GM18520 (cell line): ENCODE measurements around the gene FAM50A.
A peak's percentile ranks its signal among the peaks of the same experiment; 100 is the strongest.

ENCODE experiments used
- ATAC-seq: cut with Tn5 transposase; IDR thresholded peaks from one replicate; pipeline ENCODE4 v1.9.1; 2021; ENCODE audit not compliant: unreplicated experiment

Gene FAM50A

GRCh38 chrX:154463611-154464220 lies 19.8 kb downstream of the FAM50A start:
- ATAC-seq, result no peak

GRCh38 chrX:154464806-154465365 lies 20.9 kb downstream of the FAM50A start:
- no peak for ATAC-seq

DNA sequence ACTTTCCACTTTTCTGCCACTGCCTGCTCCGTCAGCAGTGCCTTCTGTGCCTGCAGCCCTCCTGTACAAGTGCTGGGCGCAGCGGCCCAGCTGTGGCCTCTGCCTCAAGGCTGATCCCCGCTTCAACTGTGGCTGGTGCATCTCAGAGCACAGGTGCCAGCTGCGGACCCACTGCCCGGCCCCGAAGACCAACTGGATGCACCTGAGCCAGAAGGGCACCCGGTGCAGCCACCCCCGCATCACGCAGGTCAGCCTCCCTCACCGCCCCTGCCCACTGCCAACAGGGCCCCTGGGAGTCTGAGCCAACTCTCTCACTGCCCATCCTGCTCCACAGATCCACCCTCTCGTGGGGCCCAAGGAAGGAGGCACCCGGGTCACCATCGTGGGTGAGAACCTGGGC lies 21.7 kb downstream of the FAM50A start:
- ATAC-seq, result no peak

- no peak for ATAC-seq
These were observed 22.1 kb downstream of the FAM50A start for GRCh38 chrX:154466036-154466435.

DNA sequence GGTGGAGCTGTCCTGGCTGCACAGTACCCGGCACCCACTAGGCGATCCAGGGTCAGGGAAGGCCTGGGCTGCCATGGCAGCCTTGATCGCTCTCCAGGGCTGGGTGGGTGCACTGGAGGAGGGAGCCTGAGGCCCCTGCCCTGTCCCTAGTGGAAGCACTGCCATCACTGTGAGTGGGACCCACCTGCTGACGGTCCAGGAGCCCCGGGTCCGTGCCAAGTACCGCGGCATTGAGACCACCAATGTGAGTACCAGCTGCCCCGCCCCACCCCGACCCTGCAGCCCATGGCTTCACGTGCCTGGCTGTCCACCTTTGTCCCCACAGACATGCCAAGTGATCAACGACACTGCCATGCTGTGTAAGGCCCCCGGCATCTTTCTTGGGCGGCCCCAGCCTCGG lies 23.0 kb downstream of the FAM50A start:
- ATAC-seq, result no peak

DNA sequence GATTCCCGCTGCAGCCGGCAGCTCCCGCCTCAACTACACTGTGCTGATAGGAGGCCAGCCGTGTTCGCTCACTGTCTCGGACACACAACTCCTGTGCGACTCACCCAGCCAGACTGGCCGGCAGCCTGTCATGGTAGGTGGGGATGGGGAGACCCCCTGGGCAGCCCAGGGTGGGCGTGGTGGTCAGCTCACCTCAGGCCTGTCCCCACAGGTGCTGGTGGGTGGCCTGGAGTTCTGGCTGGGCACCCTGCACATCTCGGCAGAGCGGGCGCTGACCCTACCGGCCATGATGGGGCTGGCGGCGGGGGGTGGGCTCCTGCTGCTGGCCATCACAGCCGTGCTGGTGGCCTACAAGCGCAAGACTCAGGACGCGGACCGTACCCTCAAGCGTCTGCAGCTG lies 23.6 kb downstream of the FAM50A start:
- ATAC-seq, result no peak

- no peak for ATAC-seq
These were observed 24.3 kb downstream of the FAM50A start for GRCh38 chrX:154468217-154468616.

- no peak for ATAC-seq
These were observed 25.2 kb downstream of the FAM50A start for GRCh38 chrX:154469114-154469513.

DNA sequence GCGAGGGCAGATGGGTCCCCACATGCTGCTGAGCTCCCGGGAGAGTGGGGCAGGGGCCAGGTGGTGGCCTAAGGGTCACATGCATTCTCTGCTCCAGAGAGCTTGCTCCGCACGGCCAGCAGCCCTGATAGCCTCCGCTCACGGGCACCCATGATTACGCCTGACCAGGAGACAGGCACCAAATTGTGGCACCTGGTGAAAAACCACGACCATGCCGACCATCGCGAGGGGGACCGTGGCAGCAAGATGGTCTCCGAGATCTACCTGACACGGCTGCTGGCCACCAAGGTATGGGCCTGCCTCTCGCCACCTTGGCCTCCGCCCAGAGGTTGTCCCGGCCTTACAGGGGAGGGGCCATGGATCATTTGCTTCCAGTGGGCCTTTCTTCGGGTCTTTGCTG lies 25.9 kb downstream of the FAM50A start:
- ATAC-seq, result no peak

DNA sequence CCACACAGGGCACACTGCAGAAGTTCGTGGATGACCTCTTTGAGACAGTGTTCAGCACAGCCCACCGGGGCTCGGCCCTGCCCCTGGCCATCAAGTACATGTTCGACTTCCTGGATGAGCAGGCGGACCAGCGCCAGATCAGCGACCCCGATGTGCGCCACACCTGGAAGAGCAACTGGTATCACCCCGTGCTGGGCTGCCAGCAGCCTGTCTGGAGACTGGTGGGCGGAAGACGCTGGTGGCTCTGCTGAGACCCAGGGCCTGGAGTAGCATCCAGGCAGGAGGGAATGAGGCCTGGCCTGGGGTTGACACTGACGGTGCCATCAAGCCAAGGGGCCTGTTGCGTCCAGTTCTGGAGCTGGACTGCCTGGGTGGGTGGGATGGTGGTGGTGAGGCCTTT lies 26.5 kb downstream of the FAM50A start:
- ATAC-seq, result no peak

GRCh38 chrX:154470914-154471568 lies 27.1 kb downstream of the FAM50A start:
- ATAC-seq, result no peak

DNA sequence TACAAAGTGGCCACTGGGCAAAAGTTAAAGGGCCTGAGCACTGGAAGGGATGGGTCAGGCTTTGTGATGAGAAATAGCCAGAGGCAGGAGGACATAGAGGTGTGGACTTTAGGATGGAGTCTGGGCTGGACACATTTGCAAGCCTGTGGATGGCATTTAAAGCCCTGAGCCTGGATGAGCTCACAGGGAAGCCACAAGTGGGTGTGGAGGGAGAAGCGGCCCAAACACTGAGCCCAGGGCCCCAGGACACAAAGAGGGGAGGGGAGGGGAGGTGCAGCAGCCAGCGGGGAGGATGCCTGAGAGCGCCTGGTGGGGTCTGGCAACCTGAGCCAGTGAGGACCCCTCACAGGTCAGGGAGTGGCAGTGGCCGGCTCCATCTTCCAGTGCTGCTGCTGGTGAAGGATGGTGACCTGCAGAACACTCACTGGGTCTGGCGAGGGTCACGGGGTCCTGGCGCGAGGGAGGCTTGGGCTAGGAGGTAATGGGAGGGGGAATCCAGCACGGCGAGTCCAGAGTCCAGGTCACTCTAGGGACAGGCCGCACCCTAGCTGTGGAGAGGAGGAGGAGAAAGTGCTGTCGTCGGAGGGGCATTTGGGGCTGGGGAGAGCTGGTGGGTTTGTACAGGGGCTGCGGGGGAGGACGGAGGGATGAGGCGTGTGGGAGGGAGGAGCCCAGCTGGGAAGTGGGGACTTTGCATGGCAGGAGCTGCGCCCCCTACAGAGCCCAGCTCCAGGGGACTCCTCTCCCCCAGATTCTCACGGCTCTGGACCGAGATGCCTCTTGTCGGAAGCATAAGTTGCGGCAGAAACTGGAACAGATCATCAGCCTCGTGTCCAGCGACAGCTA lies 28.1 kb downstream of the FAM50A start:
- ATAC-seq, result no peak

GRCh38 chrX:154472685-154473632 lies 29.0 kb downstream of the FAM50A start:
- ATAC-seq, result no peak

- ATAC-seq, result no peak
These were observed 29.7 kb downstream of the FAM50A start for GRCh38 chrX:154473683-154474082.

GRCh38 chrX:154476821-154477220 lies 32.9 kb downstream of the FAM50A start:
- no peak for ATAC-seq

- ATAC-seq, result no peak
These were observed 34.0 kb downstream of the FAM50A start for GRCh38 chrX:154477891-154478477.

- ATAC-seq, result peak; percentile 75
These were observed 35.0 kb downstream of the FAM50A start, which contains the start of gene LAGE3 for GRCh38 chrX:154478728-154479622. LAGE3 (minus strand) TSS chrX:154479281; CDS start chrX:154478915, 366 bp downstream.

- no peak for ATAC-seq
These were observed 37.3 kb downstream of the FAM50A start for GRCh38 chrX:154481195-154481594.
